H1 (cell line): ENCODE data around the gene SLC39A6. TPM values are rescaled to one million over a fixed set of nuclear protein-coding genes. Genes with fewer than 3 reads are reported as not detected.

Experiments used
- CHD7 ChIP-seq: fragments of 300-600 bp; sonication (generic); IDR thresholded peaks from 2 replicates; pipeline ENCODE4 v1.7.1; 2012; ENCODE audit warnings: low read length, moderate library complexity, mild to moderate bottlenecking, inconsistent platforms; ENCODE audit not compliant: insufficient replicate concordance
- FOSL1 ChIP-seq: IDR thresholded peaks from 2 replicates; pipeline ENCODE4 v1.6.1; 2011; ENCODE audit warnings: mild to moderate bottlenecking, low read depth, low read length, moderate library complexity; ENCODE audit not compliant: insufficient read depth
- JUN ChIP-seq: IDR thresholded peaks from 2 replicates; pipeline ENCODE4 v1.6.1; 2011; ENCODE audit warnings: low read depth, mild to moderate bottlenecking, improper control_type of control experiment, low read length
- TAF7 ChIP-seq: optimal IDR thresholded peaks from 2 replicates; pipeline ENCODE3; 2011; ENCODE audit warnings: low read depth, mild to moderate bottlenecking, inconsistent platforms, low read length, moderate library complexity, borderline replicate concordance
- polyA plus RNA-seq, 7 experiments: library from polyadenylated mRNA; depleted of rRNA in 3 of 7; stranded (reverse) in 5 of 7; unstranded in 2 of 7; fragments of >200 nt in 5 of 7; fragments of 200-250 nt in 2 of 7; gene quantifications; 1 replicate in 5 of 7; 2 replicates in 1 of 7; 4 replicates in 1 of 7; pipeline versions ENCODE4 v1.2.1 to v1.2.3, GENCODE V29; 2011 to 2013; ENCODE audit warnings: missing spikeins in 2 of 7, mixed read lengths in 2 of 7
- total RNA-seq: library from RNA; stranded (reverse); fragmentation: NEBNext Ultra II Directional; extraction: Animal tissue kit (Norgen Biotek cat#: 25700); gene quantifications from 2 replicates; pipeline ENCODE4 v1.2.1, GENCODE V29; 2021

Gene SLC39A6
- total and polyA plus RNA-seq, 2 of the 8 experiments (the other 6 are each of a cell fraction or from before 2014, with no cell fraction given), result 36.8 to 55.4 TPM

GRCh38 chr18:36058674-36059073 is 70.5 kb downstream of the SLC39A6 start (continued):
- TF ChIP-seq CHD7 (no peak), JUN (no peak), FOSL1 (no peak), TAF7 (no peak)
